Daoy (cell line): ENCODE data around the gene CDC16. TPM values are rescaled to one million over a fixed set of nuclear protein-coding genes. Genes with fewer than 3 reads are reported as not detected.
A peak's percentile ranks its signal among the peaks of the same experiment; 100 is the strongest.
"Not testable (repeated sequence)": the region's sequence is repeated elsewhere in the genome, so short reads cannot be mapped to it uniquely, and the experiment has no call there.

ENCODE experiments used
- DNase-seq: peaks from one replicate; pipeline ENCODE4 v3.0.0-alpha.2; 2015; ENCODE audit warnings: low read depth
- total RNA-seq: library from RNA; depleted of rRNA; stranded (reverse); fragments of >200 nt; shearing (Covaris generic); gene quantifications from 2 replicates; pipeline ENCODE4 v1.2.3, GENCODE V29; 2014; rRNA removed

The CDC16 gene
- 19.0 and 19.5 TPM in 2 replicates for total RNA-seq

- DNase-seq: peak; percentile 92
Measured at GRCh38 chr13:114234645-114235421, at the start of gene CDC16. Gene CDC16 (plus strand): TSS chr13:114234897. CDS start chr13:114235085, 188 bp downstream.

- no peak for DNase-seq
Measured at GRCh38 chr13:114185182-114185971, 49.3 kb upstream of the CDC16 start.

GRCh38 chr13:114194853-114195252, 39.8 kb upstream of the CDC16 start:
- no peak for DNase-seq

- no peak for DNase-seq
Measured at GRCh38 chr13:114196629-114197028, 38.1 kb upstream of the CDC16 start.

GRCh38 chr13:114198556-114198955, 36.1 kb upstream of the CDC16 start:
- no peak for DNase-seq

- DNase-seq: not testable (repeated sequence)
Measured at GRCh38 chr13:114199526-114199925, 35.2 kb upstream of the CDC16 start.

- no peak for DNase-seq
Measured at GRCh38 chr13:114199954-114200353, 34.7 kb upstream of the CDC16 start.

- DNase-seq: no peak
Measured at GRCh38 chr13:114200399-114200911, 34.2 kb upstream of the CDC16 start.

- DNase-seq: no peak
Measured at GRCh38 chr13:114202581-114202980, 32.1 kb upstream of the CDC16 start.

GRCh38 chr13:114203536-114203935, 31.2 kb upstream of the CDC16 start:
- no peak for DNase-seq

GRCh38 chr13:114204894-114205293, 29.8 kb upstream of the CDC16 start:
- DNase-seq: no peak

- DNase-seq: no peak
Measured at GRCh38 chr13:114208134-114208533, 26.6 kb upstream of the CDC16 start.

GRCh38 chr13:114211446-114212157, 23.1 kb upstream of the CDC16 start:
- DNase-seq: no peak

- peak; percentile 41 for DNase-seq
Measured at GRCh38 chr13:114212158-114212495, 22.6 kb upstream of the CDC16 start.

GRCh38 chr13:114213980-114214379, 20.7 kb upstream of the CDC16 start:
- DNase-seq: no peak

GRCh38 chr13:114219392-114219791, 15.3 kb upstream of the CDC16 start:
- DNase-seq: no peak

- DNase-seq: no peak
Measured at GRCh38 chr13:114222461-114222968, 12.2 kb upstream of the CDC16 start.

GRCh38 chr13:114224201-114224600, 10.5 kb upstream of the CDC16 start:
- no peak for DNase-seq

- no peak for DNase-seq
Measured at GRCh38 chr13:114225610-114226009, 9.1 kb upstream of the CDC16 start.

- DNase-seq: no peak
Measured at GRCh38 chr13:114226088-114226487, 8.6 kb upstream of the CDC16 start.

- DNase-seq: peak; percentile 77
Measured at GRCh38 chr13:114226699-114227323, 7.9 kb upstream of the CDC16 start.
